Calu3 (cell line): ENCODE data around the gene ARRB1. TPM values are rescaled to one million over a fixed set of nuclear protein-coding genes. Genes with fewer than 3 reads are reported as not detected.
A peak's percentile ranks its signal among the peaks of the same experiment; 100 is the strongest.

Source experiments
- BruUV-seq: library from RNA; stranded (reverse); fragments of 400-500 nt; replicated peaks from 2 replicates; lab custom pipeline; 2021; lab: Mats Ljungman, UMichigan
- CTCF ChIA-PET: fragments of 300-600 bp; sonication (Branson Sonifier 250); formaldehyde crosslinking; loops from one replicate; lab custom pipeline; 2022; ENCODE audit warnings: antibody characterized with exemption; lab: Charles Lee
- DNase-seq: peaks from one replicate; pipeline ENCODE4 v3.0.0; 2022
- H3K27ac Mint-ChIP-seq: one replicate; pipeline ENCODE4 v1.8.0; 2022; ENCODE audit warnings: mixed read lengths; ENCODE audit not compliant: unreplicated experiment
- H3K27me3 Mint-ChIP-seq: one replicate; pipeline ENCODE4 v1.8.0; 2022; ENCODE audit warnings: mixed read lengths; ENCODE audit not compliant: unreplicated experiment
- H3K36me3 Mint-ChIP-seq: one replicate; pipeline ENCODE4 v1.8.0; 2022; ENCODE audit warnings: mild to moderate bottlenecking, moderate library complexity, mixed read lengths; ENCODE audit not compliant: insufficient read depth, unreplicated experiment
- H3K4me1 Mint-ChIP-seq: one replicate; pipeline ENCODE4 v1.8.0; 2022; ENCODE audit warnings: mild to moderate bottlenecking, low read depth, mixed read lengths; ENCODE audit not compliant: unreplicated experiment
- H3K4me3 Mint-ChIP-seq: one replicate; pipeline ENCODE4 v1.8.0; 2022; ENCODE audit warnings: mild to moderate bottlenecking, low read depth, moderate library complexity, mixed read lengths; ENCODE audit not compliant: unreplicated experiment
- H3K9me3 Mint-ChIP-seq: one replicate; pipeline ENCODE4 v1.8.0; 2022; ENCODE audit warnings: low read depth, mixed read lengths; ENCODE audit not compliant: unreplicated experiment
- CTCF ChIP-seq: fragments of 200-600 bp; IDR thresholded peaks from one replicate; pipeline ENCODE4 v1.8.0; 2022; ENCODE audit warnings: antibody characterized with exemption; ENCODE audit not compliant: unreplicated experiment
- intact Hi-C: fragments of 100-400 bp; cut with micrococcal nuclease; formaldehyde crosslinking; loops from one replicate; pipeline ENCODE4 v1.10.0; 2022; ENCODE audit not compliant: unreplicated experiment
- total RNA-seq: library from RNA; stranded (reverse); gene quantifications from 2 replicates; pipeline ENCODE4 v1.2.3, GENCODE V29; 2022

Gene ARRB1
- total RNA-seq, 1 experiment from 2014 or later: 8.7 TPM

GRCh38 chr11:75387736-75388294, 36.4 kb upstream of the ARRB1 start:
- no peak for DNase-seq
- no peak for TF ChIP-seq CTCF
- Mint-ChIP-seq H3K9me3 (no peaks in the 10 kb centered on the region), H3K27me3 (no peaks in the 10 kb centered on the region), H3K4me1 (peaks cover 8% of the 10 kb centered on the region), H3K4me3 (no peak overlapping the region), H3K27ac (no peak overlapping the region), H3K36me3 (no peaks in the 10 kb centered on the region)
- BruUV-seq: no TSS peak
- intact Hi-C loops: loop anchor here (1.0 kb wide), 1 partner anchor 144 kb away; no protein-coding TSS in a partner anchor
- CTCF ChIA-PET: interaction anchor here (0.6 to 2.1 kb wide), 8 partner anchors 20 to 146 kb away, joined by 3 to 9 read pairs (median 4); no protein-coding TSS in a partner anchor

DNA sequence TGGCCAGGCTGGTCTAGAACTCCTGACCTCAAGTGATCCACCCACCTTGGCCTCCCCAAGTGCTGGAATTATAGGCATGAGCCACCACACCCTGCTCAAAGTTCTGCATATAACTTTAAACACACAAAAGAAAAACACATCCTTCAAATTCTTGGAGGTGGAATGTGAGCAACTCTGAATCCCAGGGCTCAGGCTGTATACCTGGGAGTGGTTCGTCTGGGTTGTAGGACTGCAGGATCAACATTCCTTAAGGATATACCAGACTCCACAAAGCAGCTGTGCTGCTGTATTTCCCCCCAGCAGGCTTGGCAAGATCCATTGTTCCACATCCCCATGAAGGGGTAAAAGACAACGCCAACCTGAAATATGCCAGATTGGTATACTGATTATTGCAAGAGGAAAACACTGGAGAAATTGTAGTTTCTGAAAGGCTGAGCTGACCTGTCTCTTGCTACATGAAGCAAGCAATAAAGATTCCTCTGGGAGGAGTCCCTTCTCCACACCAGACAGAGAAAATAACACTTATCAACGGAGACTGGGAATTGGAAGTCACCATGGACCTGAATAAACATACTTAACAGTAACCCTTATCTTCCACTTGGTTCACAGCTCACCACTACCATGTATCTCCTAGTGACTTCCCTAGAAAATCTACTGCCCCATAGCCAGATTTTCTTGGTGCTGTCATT, 35.6 kb upstream of the ARRB1 start:
- Mint-ChIP-seq H3K36me3 (no peaks in the 10 kb centered on the region), H3K27me3 (no peaks in the 10 kb centered on the region), H3K4me3 (no peak overlapping the region), H3K4me1 (peaks cover 8% of the 10 kb centered on the region), H3K27ac (no peak overlapping the region), H3K9me3 (no peaks in the 10 kb centered on the region)
- no peak for DNase-seq
- BruUV-seq: no TSS peak
- TF ChIP-seq CTCF: no peak
- CTCF ChIA-PET: interaction anchor here (0.6 to 2.1 kb wide), 5 partner anchors 44 to 215 kb away, joined by 4 to 9 read pairs (median 5); no protein-coding TSS in a partner anchor
- intact Hi-C loops: no loop called here

- H3K9me3 Mint-ChIP-seq: no peaks in the 10 kb centered on the region
- no TSS peak for BruUV-seq
- CTCF ChIA-PET: interaction anchor here (0.6 kb wide), 1 partner anchor 57 kb away, joined by 3 read pairs; no protein-coding TSS in a partner anchor
- H3K36me3 Mint-ChIP-seq: no peaks in the 10 kb centered on the region
- H3K27me3 Mint-ChIP-seq: no peaks in the 10 kb centered on the region
- H3K27ac Mint-ChIP-seq: no peak overlapping the region
- no peak overlapping the region for H3K4me3 Mint-ChIP-seq
- intact Hi-C loops: loop anchor here (1.0 to 5.0 kb wide), 3 partner anchors 42 to 104 kb away; no protein-coding TSS in a partner anchor
- peak; percentile 78 for DNase-seq
- peaks cover 19% of the 10 kb centered on the region for H3K4me1 Mint-ChIP-seq
- peak; percentile 97 for TF ChIP-seq CTCF
Measured at GRCh38 chr11:75384438-75385080, 33.1 kb upstream of the ARRB1 start.

DNA sequence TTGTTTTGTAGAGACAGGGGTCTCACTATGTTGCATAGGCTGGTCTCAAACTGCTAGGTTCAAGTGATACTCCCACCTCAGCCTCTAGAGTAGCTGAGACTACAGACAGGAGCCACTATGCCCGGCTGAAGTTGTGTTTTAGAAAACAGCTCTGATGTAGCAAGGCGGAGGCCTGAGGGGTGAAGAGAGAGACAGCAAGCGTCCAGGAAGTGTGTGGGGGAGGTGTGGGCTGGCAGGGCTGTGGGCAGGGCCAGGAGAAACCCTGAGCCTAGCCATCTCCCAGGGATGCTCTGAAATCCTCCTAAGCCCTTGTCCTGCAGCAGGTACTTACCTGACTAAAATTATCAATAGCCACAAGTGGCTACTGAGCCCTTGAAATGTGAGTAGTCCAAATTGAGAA, 31.8 kb upstream of the ARRB1 start:
- Mint-ChIP-seq H3K4me1 (peaks cover 19% of the 10 kb centered on the region), H3K27me3 (no peaks in the 10 kb centered on the region), H3K36me3 (no peaks in the 10 kb centered on the region), H3K9me3 (no peaks in the 10 kb centered on the region), H3K4me3 (no peak overlapping the region), H3K27ac (no peak overlapping the region)
- intact Hi-C loops: loop anchor here (5.0 kb wide), 1 partner anchor 41 kb away; no protein-coding TSS in a partner anchor
- no peak for TF ChIP-seq CTCF
- DNase-seq: no peak
- BruUV-seq: no TSS peak
- CTCF ChIA-PET: interaction anchor here (0.6 to 1.4 kb wide), 2 partner anchors 103 to 122 kb away, joined by 4 read pairs; no protein-coding TSS in a partner anchor
